Uterus (tissue), 2 donors: Measurements from ENCODE around the gene ARMC8.

ENCODE experiments used
- POLR2A ChIP-seq, 2 donors: fragments of 450-650 bp; IDR thresholded peaks; one replicate each; pipeline ENCODE4 v1.6.1; 2016; ENCODE audit warnings: antibody characterized with exemption in 2 of 2, mild to moderate bottlenecking in 1 of 2, moderate library complexity in 1 of 2
- TF ChIP-seq, protein P1 (sequence below), 4 experiments: fragments of 200-600 bp in 2 of 4; fragments of 450-650 bp in 2 of 4; sonication (generic) in 2 of 4; IDR thresholded peaks; one replicate each; pipeline ENCODE4 v1.5.1; 2016 to 2019; ENCODE audit warnings: antibody characterized with exemption in 4 of 4, mild to moderate bottlenecking in 2 of 4, moderate library complexity in 1 of 4

DNA sequence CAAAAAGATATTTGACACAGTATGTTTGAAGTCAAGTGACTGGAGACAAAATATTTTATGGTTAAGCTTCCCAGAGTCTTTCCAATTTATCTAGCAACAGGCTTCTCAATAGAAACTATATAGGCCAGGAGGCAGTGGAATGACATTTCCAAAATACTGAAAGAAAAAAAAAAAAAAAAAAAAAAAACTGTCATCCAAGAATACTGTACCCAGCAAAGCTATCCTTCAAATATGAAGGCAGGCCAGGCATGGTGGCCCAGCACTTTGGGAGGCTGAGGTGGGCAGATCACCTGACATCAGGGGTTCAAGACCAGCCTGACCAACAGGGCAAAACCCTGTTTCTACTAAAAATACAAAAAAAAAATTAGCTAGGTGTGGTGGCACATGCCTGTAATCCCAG, 121.7 kb downstream of the ARMC8 start:
- no peak for TF ChIP-seq POLR2A (IDR thresholded peaks at IDR 0.05)
- TF ChIP-seq, protein P1, sequence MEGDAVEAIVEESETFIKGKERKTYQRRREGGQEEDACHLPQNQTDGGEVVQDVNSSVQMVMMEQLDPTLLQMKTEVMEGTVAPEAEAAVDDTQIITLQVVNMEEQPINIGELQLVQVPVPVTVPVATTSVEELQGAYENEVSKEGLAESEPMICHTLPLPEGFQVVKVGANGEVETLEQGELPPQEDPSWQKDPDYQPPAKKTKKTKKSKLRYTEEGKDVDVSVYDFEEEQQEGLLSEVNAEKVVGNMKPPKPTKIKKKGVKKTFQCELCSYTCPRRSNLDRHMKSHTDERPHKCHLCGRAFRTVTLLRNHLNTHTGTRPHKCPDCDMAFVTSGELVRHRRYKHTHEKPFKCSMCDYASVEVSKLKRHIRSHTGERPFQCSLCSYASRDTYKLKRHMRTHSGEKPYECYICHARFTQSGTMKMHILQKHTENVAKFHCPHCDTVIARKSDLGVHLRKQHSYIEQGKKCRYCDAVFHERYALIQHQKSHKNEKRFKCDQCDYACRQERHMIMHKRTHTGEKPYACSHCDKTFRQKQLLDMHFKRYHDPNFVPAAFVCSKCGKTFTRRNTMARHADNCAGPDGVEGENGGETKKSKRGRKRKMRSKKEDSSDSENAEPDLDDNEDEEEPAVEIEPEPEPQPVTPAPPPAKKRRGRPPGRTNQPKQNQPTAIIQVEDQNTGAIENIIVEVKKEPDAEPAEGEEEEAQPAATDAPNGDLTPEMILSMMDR (IDR thresholded peaks at IDR 0.05) = no peak
